Parathyroid adenoma (tissue), 2 donors: Measurements from ENCODE around the gene PRPF8.
A peak's percentile ranks its signal among the peaks of the same experiment; 100 is the strongest.
"Not testable (repeated sequence)": the region's sequence is repeated elsewhere in the genome, so short reads cannot be mapped to it uniquely, and the experiment has no call there.

Experiments
- H2AFZ ChIP-seq: fragments of 300-600 bp; sonication (generic); one replicate; pipeline ENCODE4 v1.7.0; 2017; ENCODE audit warnings: antibody characterized with exemption, mild to moderate bottlenecking
- H3K27ac ChIP-seq: fragments of 300-600 bp; sonication (generic); one replicate; pipeline ENCODE4 v1.7.0; 2017
- H3K27me3 ChIP-seq: fragments of 300-600 bp; sonication (generic); one replicate; pipeline ENCODE4 v1.7.0; 2017; ENCODE audit warnings: low read length; ENCODE audit not compliant: control insufficient read depth, insufficient read depth
- H3K36me3 ChIP-seq: fragments of 300-600 bp; sonication (generic); one replicate; pipeline ENCODE4 v1.7.0; 2017; ENCODE audit warnings: low read length; ENCODE audit not compliant: control insufficient read depth, insufficient read depth
- H3K4me1 ChIP-seq: fragments of 300-600 bp; sonication (generic); one replicate; pipeline ENCODE4 v1.7.0; 2017; ENCODE audit warnings: control low read depth
- H3K4me2 ChIP-seq: fragments of 300-600 bp; sonication (generic); one replicate; pipeline ENCODE4 v1.7.0; 2017; ENCODE audit warnings: low read length
- H3K4me3 ChIP-seq: fragments of 300-600 bp; sonication (generic); one replicate; pipeline ENCODE4 v1.7.0; 2017; ENCODE audit warnings: low read depth, low read length
- H3K79me2 ChIP-seq: fragments of 300-600 bp; sonication (generic); one replicate; pipeline ENCODE4 v1.7.0; 2017; ENCODE audit warnings: control low read depth
- H3K9ac ChIP-seq: fragments of 300-600 bp; sonication (generic); one replicate; pipeline ENCODE4 v1.7.0; 2017; ENCODE audit warnings: mild to moderate bottlenecking
- H3K9me3 ChIP-seq: fragments of 300-600 bp; sonication (generic); one replicate; pipeline ENCODE4 v1.7.0; 2017; ENCODE audit warnings: low read length; ENCODE audit not compliant: control insufficient read depth
- TF ChIP-seq, protein P1 (sequence below): fragments of 300-600 bp; sonication (generic); IDR thresholded peaks from one replicate; pipeline ENCODE4 v1.7.0; 2017; ENCODE audit warnings: antibody characterized with exemption, mild to moderate bottlenecking
- donor health status: primary hyperparathyroidism.

The PRPF8 gene

DNA sequence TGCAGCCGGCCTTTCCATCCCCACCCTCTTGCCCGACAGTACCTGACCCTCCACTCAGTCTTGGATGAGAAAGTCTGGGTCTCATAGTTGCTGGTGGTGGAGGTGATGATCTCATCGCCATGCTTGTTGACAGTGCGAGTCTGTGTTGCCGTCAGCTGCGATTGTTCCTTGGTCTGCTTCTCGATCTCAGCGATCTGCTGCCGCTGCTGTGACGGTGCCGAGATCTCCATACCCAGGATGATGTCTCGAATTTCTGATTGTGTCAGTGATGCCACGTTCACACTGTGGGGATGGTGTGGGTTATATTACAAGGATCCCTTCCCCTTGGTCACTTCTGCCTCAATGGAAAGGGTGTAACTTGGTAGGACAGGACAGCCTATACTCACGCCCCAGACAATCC, 30.9 kb downstream of the PRPF8 start:
- Histone ChIP-seq H3K4me2 (no peak overlapping the region), H3K4me3 (no peak overlapping the region), H3K36me3 (no peaks in the 10 kb centered on the region), H3K27ac (no peak overlapping the region), H3K4me1 (peaks cover 5% of the 10 kb centered on the region), H3K9ac (no peak overlapping the region), H3K79me2 (no peaks in the 10 kb centered on the region), H2AFZ (no peak overlapping the region), H3K9me3 (no peaks in the 10 kb centered on the region), H3K27me3 (no peaks in the 10 kb centered on the region)
- TF ChIP-seq, protein P1, sequence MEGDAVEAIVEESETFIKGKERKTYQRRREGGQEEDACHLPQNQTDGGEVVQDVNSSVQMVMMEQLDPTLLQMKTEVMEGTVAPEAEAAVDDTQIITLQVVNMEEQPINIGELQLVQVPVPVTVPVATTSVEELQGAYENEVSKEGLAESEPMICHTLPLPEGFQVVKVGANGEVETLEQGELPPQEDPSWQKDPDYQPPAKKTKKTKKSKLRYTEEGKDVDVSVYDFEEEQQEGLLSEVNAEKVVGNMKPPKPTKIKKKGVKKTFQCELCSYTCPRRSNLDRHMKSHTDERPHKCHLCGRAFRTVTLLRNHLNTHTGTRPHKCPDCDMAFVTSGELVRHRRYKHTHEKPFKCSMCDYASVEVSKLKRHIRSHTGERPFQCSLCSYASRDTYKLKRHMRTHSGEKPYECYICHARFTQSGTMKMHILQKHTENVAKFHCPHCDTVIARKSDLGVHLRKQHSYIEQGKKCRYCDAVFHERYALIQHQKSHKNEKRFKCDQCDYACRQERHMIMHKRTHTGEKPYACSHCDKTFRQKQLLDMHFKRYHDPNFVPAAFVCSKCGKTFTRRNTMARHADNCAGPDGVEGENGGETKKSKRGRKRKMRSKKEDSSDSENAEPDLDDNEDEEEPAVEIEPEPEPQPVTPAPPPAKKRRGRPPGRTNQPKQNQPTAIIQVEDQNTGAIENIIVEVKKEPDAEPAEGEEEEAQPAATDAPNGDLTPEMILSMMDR = no peak

DNA sequence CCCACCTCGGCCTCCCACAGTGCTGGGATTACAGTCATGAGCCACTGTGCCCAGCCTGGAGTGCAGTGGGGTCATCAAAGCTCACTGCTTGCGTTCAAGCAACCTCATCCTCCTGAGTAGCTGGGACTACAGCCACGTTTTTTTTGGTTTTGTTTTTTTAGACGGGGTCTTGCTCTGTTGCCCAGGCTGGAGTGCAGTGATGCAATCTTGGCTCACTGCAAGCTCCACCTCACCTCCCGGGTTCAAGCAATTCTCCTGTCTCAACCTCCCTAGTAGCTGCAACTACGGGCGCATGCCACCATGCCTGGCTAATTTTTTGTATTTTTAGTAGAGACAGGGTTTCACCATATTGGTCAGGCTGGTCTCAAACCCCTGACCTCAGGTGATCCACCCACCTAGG, 31.9 kb downstream of the PRPF8 start:
- H3K4me1 ChIP-seq, H3K4me2 ChIP-seq, H3K36me3 ChIP-seq, H3K4me3 ChIP-seq, H2AFZ ChIP-seq, H3K27me3 ChIP-seq, H3K79me2 ChIP-seq, H3K27ac ChIP-seq, H3K9ac ChIP-seq, H3K9me3 ChIP-seq: not testable (repeated sequence)

DNA sequence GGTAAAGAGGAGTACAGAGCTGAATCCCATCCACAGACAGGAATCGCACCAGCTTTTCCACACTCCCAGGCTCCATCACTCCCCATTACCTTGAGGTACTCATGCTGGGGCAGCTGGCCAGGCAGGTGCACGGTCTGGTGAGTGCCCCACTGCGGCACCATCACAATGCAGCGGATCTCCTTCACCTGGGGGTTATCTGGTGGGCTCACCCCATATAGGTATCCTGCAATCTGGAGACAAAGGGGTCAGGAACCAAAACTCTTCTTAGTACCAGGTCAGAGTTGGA, 33.2 kb downstream of the PRPF8 start:
- no peak overlapping the region for H2AFZ ChIP-seq
- no peak overlapping the region for H3K4me2 ChIP-seq
- TF ChIP-seq, protein P1 = no peak
- H3K4me3 ChIP-seq = no peak overlapping the region
- peaks cover 5% of the 10 kb centered on the region for H3K4me1 ChIP-seq
- no peaks in the 10 kb centered on the region for H3K9me3 ChIP-seq
- no peak overlapping the region for H3K9ac ChIP-seq
- no peak overlapping the region for H3K27ac ChIP-seq
- no peaks in the 10 kb centered on the region for H3K27me3 ChIP-seq
- H3K36me3 ChIP-seq = no peaks in the 10 kb centered on the region
- H3K79me2 ChIP-seq = no peaks in the 10 kb centered on the region

DNA sequence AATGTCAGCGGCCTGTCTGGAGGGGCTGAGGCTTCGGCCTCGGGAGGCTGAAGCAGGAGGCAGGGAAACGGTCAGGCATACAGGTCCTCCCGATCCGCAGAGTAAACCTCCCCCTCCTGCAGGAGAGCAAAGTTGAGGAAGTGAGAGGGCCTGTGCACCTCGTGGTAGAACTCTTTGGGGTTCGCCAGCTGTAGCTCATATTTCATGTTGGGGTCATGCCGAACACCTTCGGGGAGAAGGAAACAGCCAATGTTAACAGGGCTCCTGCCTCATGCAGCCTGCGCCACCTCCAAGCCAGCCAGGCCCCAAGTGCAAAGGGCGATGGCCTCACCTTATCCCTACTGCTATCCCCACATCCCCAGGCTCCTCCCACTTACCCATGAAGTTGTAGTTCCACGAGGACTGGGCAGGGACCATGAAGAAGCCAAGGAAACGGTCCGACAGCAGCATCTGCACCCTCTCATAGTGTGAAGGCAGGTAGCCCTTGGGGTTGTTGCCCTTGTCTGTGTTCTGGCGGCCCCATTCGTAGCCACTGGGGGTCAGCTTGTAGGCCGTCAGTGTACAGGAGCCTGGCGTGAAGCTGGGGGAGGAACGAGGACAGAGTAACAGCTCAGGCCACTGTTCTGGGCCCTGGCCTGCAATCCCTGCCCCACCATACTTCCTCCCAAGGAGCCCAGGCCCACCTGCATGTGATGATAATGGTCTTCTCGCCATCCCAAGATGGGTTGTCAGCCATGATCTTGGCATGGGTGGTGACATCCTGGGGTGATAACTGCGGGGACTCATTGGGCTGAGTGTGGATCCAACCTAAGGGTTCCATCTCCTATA, 33.7 kb downstream of the PRPF8 start:
- Histone ChIP-seq H3K36me3 (no peaks in the 10 kb centered on the region), H3K9ac (no peak overlapping the region), H3K79me2 (no peaks in the 10 kb centered on the region), H2AFZ (no peak overlapping the region), H3K9me3 (no peaks in the 10 kb centered on the region), H3K27me3 (no peaks in the 10 kb centered on the region), H3K4me1 (peaks cover 5% of the 10 kb centered on the region), H3K4me2 (no peak overlapping the region), H3K4me3 (no peak overlapping the region), H3K27ac (no peak overlapping the region)
- TF ChIP-seq, protein P1 = no peak

DNA sequence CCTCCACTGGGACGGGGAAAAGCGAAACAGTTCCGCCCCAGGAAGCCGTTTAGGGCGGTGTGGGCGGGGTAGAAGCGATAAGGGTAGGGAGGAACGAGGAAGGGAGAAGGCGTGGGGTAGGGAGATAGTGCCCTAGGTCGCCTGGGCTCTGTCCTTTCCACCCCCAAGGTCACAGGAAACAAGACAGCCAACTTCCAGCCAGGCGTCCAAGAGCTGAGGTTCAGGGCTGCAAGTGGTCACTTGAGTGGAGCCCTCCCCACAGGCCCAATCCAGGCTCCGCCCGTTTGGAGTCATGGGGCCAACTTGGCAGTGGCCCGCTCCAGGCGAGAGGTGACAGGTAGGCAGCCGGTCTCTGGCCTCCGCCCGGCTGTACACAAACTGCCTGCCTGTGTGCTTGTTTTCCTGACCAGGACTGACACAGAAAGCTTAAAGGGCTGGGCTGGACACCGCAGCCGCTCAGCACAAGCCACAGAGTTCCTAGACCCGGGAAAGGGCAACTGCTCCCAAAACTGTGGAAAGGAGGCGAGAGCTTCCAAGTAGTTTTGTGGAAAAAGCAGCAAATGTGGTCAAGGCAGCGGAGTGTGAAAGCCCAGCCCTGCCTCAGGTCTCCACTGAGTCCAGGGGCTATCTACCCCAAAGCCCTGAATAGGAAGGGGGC, 34.7 kb downstream of the PRPF8 start, which contains the start of gene RILP:
Gene RILP (minus strand): TSS at position 23 of the 658 bp plus-strand sequence. CDS start 62 bp downstream, outside the sequence.
- Histone ChIP-seq H3K36me3 (no peaks in the 10 kb centered on the region), H2AFZ (peak within 1 kb of the TSS; percentile 80)
- TF ChIP-seq, protein P1 = no peak

More for the DNA sequence above, 34.7 kb downstream of the PRPF8 start, which contains the start of gene RILP:
- Histone ChIP-seq H3K4me1 (peaks cover 5% of the 10 kb centered on the region), H3K27me3 (no peaks in the 10 kb centered on the region), H3K9ac (no peak within 1 kb of the TSS), H3K4me3 (peak within 1 kb of the TSS; percentile 88), H3K4me2 (peak within 1 kb of the TSS; percentile 96), H3K9me3 (no peaks in the 10 kb centered on the region), H3K79me2 (no peaks in the 10 kb centered on the region), H3K27ac (peak within 1 kb of the TSS; percentile 87)
